NCI-H526 (cell line): ENCODE measurements around the gene C1QA.
"Not testable (repeated sequence)": the region's sequence is repeated elsewhere in the genome, so short reads cannot be mapped to it uniquely, and the experiment has no call there.

Experiments
- DNase-seq, 2 experiments: peaks; one replicate each; lab custom pipeline; 2025; lab: John Stamatoyannopoulos, UW

The C1QA gene

GRCh38 chr1:22641247-22641646 is 4.8 kb downstream of the C1QA start:
- no peak for DNase-seq

GRCh38 chr1:22641906-22642636 is 5.6 kb downstream of the C1QA start:
- DNase-seq, result peak in 1 of 2 experiments; percentile 73

GRCh38 chr1:22643381-22643780 is 7.0 kb downstream of the C1QA start, which contains the start of gene C1QC:
C1QC (plus strand) TSS chr1:22643633; CDS start chr1:22644024, 391 bp downstream.
- no peak for DNase-seq

GRCh38 chr1:22643928-22644327 is 7.5 kb downstream of the C1QA start:
- no peak for DNase-seq

GRCh38 chr1:22645931-22646330 is 9.5 kb downstream of the C1QA start:
- no peak for DNase-seq

GRCh38 chr1:22646384-22646783 is 10.0 kb downstream of the C1QA start:
- no peak for DNase-seq

GRCh38 chr1:22650089-22650693 is 13.8 kb downstream of the C1QA start:
- DNase-seq, result no peak

GRCh38 chr1:22651941-22652856 is 15.8 kb downstream of the C1QA start:
- no peak for DNase-seq

- DNase-seq, result no peak
These were observed 16.5 kb downstream of the C1QA start, which contains the start of gene C1QB for GRCh38 chr1:22652881-22653316. C1QB (plus strand) TSS chr1:22653236; CDS start chr1:22659463, 6,227 bp downstream.

- DNase-seq, result peak in 1 of 2 experiments; percentile 10
These were observed 18.3 kb downstream of the C1QA start for GRCh38 chr1:22654692-22655091.

GRCh38 chr1:22658385-22659163 is 22.1 kb downstream of the C1QA start:
- no peak for DNase-seq

- DNase-seq, result no peak
These were observed 24.4 kb downstream of the C1QA start for GRCh38 chr1:22660716-22661241.

GRCh38 chr1:22661880-22662279 is 25.5 kb downstream of the C1QA start:
- no peak for DNase-seq

GRCh38 chr1:22662318-22662717 is 25.9 kb downstream of the C1QA start:
- peak; percentile 57 to 70 for DNase-seq

GRCh38 chr1:22662986-22663408 is 26.6 kb downstream of the C1QA start:
- DNase-seq, result no peak

- DNase-seq, result peak; percentile 25 to 70
These were observed 29.3 kb downstream of the C1QA start for GRCh38 chr1:22665752-22666151.

GRCh38 chr1:22666412-22666811 is 30.0 kb downstream of the C1QA start:
- no peak for DNase-seq

GRCh38 chr1:22668840-22669239 is 32.4 kb downstream of the C1QA start:
- DNase-seq, result not testable (repeated sequence)

GRCh38 chr1:22670352-22670975 is 34.0 kb downstream of the C1QA start:
- DNase-seq, result peak; percentile 19 to 42

GRCh38 chr1:22671999-22672398 is 35.6 kb downstream of the C1QA start:
- DNase-seq, result no peak
